Activated naive CD4-positive, alpha-beta T cell treated with anti-CD3 and anti-CD28 coated beads, Interleukin-2, amount 50 U/mL, for 24 hours (primary cell): ENCODE data around the gene FGF14.

Experiments used
- H3K27ac Mint-ChIP-seq: one replicate; pipeline ENCODE4 v1.8.0; 2021; ENCODE audit warnings: mild to moderate bottlenecking, mixed read lengths
- H3K27me3 Mint-ChIP-seq: one replicate; pipeline ENCODE4 v1.8.0; 2021; ENCODE audit warnings: mixed read lengths
- H3K36me3 Mint-ChIP-seq: one replicate; pipeline ENCODE4 v1.8.0; 2021; ENCODE audit warnings: mixed read lengths
- H3K4me1 Mint-ChIP-seq: one replicate; pipeline ENCODE4 v1.8.0; 2021; ENCODE audit warnings: mixed read lengths
- H3K4me3 Mint-ChIP-seq: one replicate; pipeline ENCODE4 v1.8.0; 2021; ENCODE audit warnings: mild to moderate bottlenecking, mixed read lengths
- H3K9me3 Mint-ChIP-seq: one replicate; pipeline ENCODE4 v1.8.0; 2021; ENCODE audit warnings: mixed read lengths

Gene FGF14

GRCh38 chr13:101738336-101738735 is 663.5 kb downstream of the FGF14 start:
- no peaks in the 10 kb centered on the region for H3K9me3 Mint-ChIP-seq
- H3K27me3 Mint-ChIP-seq, result no peaks in the 10 kb centered on the region
- peak overlapping the region; percentile 19 for H3K27ac Mint-ChIP-seq
- H3K36me3 Mint-ChIP-seq, result no peaks in the 10 kb centered on the region
- H3K4me1 Mint-ChIP-seq, result no peaks in the 10 kb centered on the region
- no peak overlapping the region for H3K4me3 Mint-ChIP-seq

- Mint-ChIP-seq H3K27me3 (peaks cover 1% of the 10 kb centered on the region), H3K36me3 (no peaks in the 10 kb centered on the region), H3K4me3 (no peak overlapping the region), H3K4me1 (no peaks in the 10 kb centered on the region), H3K9me3 (no peaks in the 10 kb centered on the region), H3K27ac (no peak overlapping the region)
These were observed 665.3 kb downstream of the FGF14 start for GRCh38 chr13:101736566-101736965.

GRCh38 chr13:101730420-101731000 is 671.3 kb downstream of the FGF14 start:
- Mint-ChIP-seq H3K4me3 (no peak overlapping the region), H3K27me3 (peaks cover 1% of the 10 kb centered on the region), H3K27ac (no peak overlapping the region), H3K4me1 (no peaks in the 10 kb centered on the region), H3K36me3 (no peaks in the 10 kb centered on the region), H3K9me3 (no peaks in the 10 kb centered on the region)

- no peaks in the 10 kb centered on the region for H3K4me1 Mint-ChIP-seq
- no peak overlapping the region for H3K4me3 Mint-ChIP-seq
- H3K27ac Mint-ChIP-seq, result no peak overlapping the region
- no peaks in the 10 kb centered on the region for H3K9me3 Mint-ChIP-seq
- H3K27me3 Mint-ChIP-seq, result peaks cover 3% of the 10 kb centered on the region
- no peaks in the 10 kb centered on the region for H3K36me3 Mint-ChIP-seq
These were observed 673.2 kb downstream of the FGF14 start for GRCh38 chr13:101728615-101729014.

GRCh38 chr13:101728021-101728420 is 673.8 kb downstream of the FGF14 start:
- no peaks in the 10 kb centered on the region for H3K9me3 Mint-ChIP-seq
- no peak overlapping the region for H3K4me3 Mint-ChIP-seq
- H3K4me1 Mint-ChIP-seq, result no peaks in the 10 kb centered on the region

GRCh38 chr13:101727118-101727517 is 674.7 kb downstream of the FGF14 start:
- no peak overlapping the region for H3K4me3 Mint-ChIP-seq
- no peaks in the 10 kb centered on the region for H3K4me1 Mint-ChIP-seq
- H3K9me3 Mint-ChIP-seq, result no peaks in the 10 kb centered on the region
- no peaks in the 10 kb centered on the region for H3K36me3 Mint-ChIP-seq
- H3K27ac Mint-ChIP-seq, result no peak overlapping the region
- H3K27me3 Mint-ChIP-seq, result peaks cover 5% of the 10 kb centered on the region

More at GRCh38 chr13:101728021-101728420, 673.8 kb downstream of the FGF14 start:
- no peak overlapping the region for H3K27ac Mint-ChIP-seq
- no peaks in the 10 kb centered on the region for H3K36me3 Mint-ChIP-seq
- H3K27me3 Mint-ChIP-seq, result peaks cover 4% of the 10 kb centered on the region

GRCh38 chr13:101726681-101727080 is 675.2 kb downstream of the FGF14 start:
- Mint-ChIP-seq H3K36me3 (no peaks in the 10 kb centered on the region), H3K9me3 (no peaks in the 10 kb centered on the region), H3K27me3 (peaks cover 6% of the 10 kb centered on the region), H3K4me3 (no peak overlapping the region), H3K27ac (no peak overlapping the region), H3K4me1 (no peaks in the 10 kb centered on the region)

GRCh38 chr13:101718496-101718895 is 683.4 kb downstream of the FGF14 start:
- Mint-ChIP-seq H3K9me3 (no peaks in the 10 kb centered on the region), H3K4me1 (no peaks in the 10 kb centered on the region), H3K27ac (no peak overlapping the region), H3K27me3 (peaks cover 7% of the 10 kb centered on the region), H3K4me3 (no peak overlapping the region), H3K36me3 (no peaks in the 10 kb centered on the region)

GRCh38 chr13:101717353-101717752 is 684.5 kb downstream of the FGF14 start:
- H3K4me1 Mint-ChIP-seq, result no peaks in the 10 kb centered on the region
- no peak overlapping the region for H3K4me3 Mint-ChIP-seq
- H3K36me3 Mint-ChIP-seq, result no peaks in the 10 kb centered on the region
- no peaks in the 10 kb centered on the region for H3K9me3 Mint-ChIP-seq
- H3K27ac Mint-ChIP-seq, result no peak overlapping the region
- H3K27me3 Mint-ChIP-seq, result peaks cover 4% of the 10 kb centered on the region

GRCh38 chr13:101714195-101714594 is 687.7 kb downstream of the FGF14 start:
- H3K9me3 Mint-ChIP-seq, result no peaks in the 10 kb centered on the region
- no peak overlapping the region for H3K27ac Mint-ChIP-seq
- no peak overlapping the region for H3K4me3 Mint-ChIP-seq
- no peaks in the 10 kb centered on the region for H3K36me3 Mint-ChIP-seq
- H3K27me3 Mint-ChIP-seq, result peaks cover 6% of the 10 kb centered on the region
- H3K4me1 Mint-ChIP-seq, result no peaks in the 10 kb centered on the region

- no peaks in the 10 kb centered on the region for H3K9me3 Mint-ChIP-seq
- H3K36me3 Mint-ChIP-seq, result no peaks in the 10 kb centered on the region
- H3K27me3 Mint-ChIP-seq, result peaks cover 6% of the 10 kb centered on the region
- H3K4me3 Mint-ChIP-seq, result no peak overlapping the region
- peaks cover 2% of the 10 kb centered on the region for H3K4me1 Mint-ChIP-seq
- no peak overlapping the region for H3K27ac Mint-ChIP-seq
These were observed 689.9 kb downstream of the FGF14 start for GRCh38 chr13:101712026-101712348.

- no peak overlapping the region for H3K4me3 Mint-ChIP-seq
- H3K9me3 Mint-ChIP-seq, result no peaks in the 10 kb centered on the region
- H3K27me3 Mint-ChIP-seq, result peaks cover 6% of the 10 kb centered on the region
- H3K27ac Mint-ChIP-seq, result no peak overlapping the region
- no peaks in the 10 kb centered on the region for H3K36me3 Mint-ChIP-seq
- peaks cover 7% of the 10 kb centered on the region for H3K4me1 Mint-ChIP-seq
These were observed 690.4 kb downstream of the FGF14 start for GRCh38 chr13:101711307-101712025.

- H3K27ac Mint-ChIP-seq, result no peak overlapping the region
- peaks cover 8% of the 10 kb centered on the region for H3K4me1 Mint-ChIP-seq
- no peak overlapping the region for H3K4me3 Mint-ChIP-seq
- H3K36me3 Mint-ChIP-seq, result no peaks in the 10 kb centered on the region
- H3K27me3 Mint-ChIP-seq, result peaks cover 6% of the 10 kb centered on the region
- no peaks in the 10 kb centered on the region for H3K9me3 Mint-ChIP-seq
These were observed 691.9 kb downstream of the FGF14 start for GRCh38 chr13:101709952-101710351.

GRCh38 chr13:101708115-101708514 is 693.7 kb downstream of the FGF14 start:
- Mint-ChIP-seq H3K9me3 (no peaks in the 10 kb centered on the region), H3K4me1 (peaks cover 8% of the 10 kb centered on the region), H3K27me3 (peaks cover 7% of the 10 kb centered on the region), H3K27ac (no peak overlapping the region), H3K4me3 (no peak overlapping the region), H3K36me3 (no peaks in the 10 kb centered on the region)

- Mint-ChIP-seq H3K27me3 (peaks cover 7% of the 10 kb centered on the region), H3K4me3 (no peak overlapping the region), H3K9me3 (no peaks in the 10 kb centered on the region), H3K27ac (no peak overlapping the region), H3K4me1 (peaks cover 8% of the 10 kb centered on the region), H3K36me3 (no peaks in the 10 kb centered on the region)
These were observed 694.2 kb downstream of the FGF14 start for GRCh38 chr13:101707659-101708058.

GRCh38 chr13:101706651-101707050 is 695.2 kb downstream of the FGF14 start:
- H3K4me1 Mint-ChIP-seq, result peaks cover 8% of the 10 kb centered on the region
- H3K27me3 Mint-ChIP-seq, result peaks cover 7% of the 10 kb centered on the region
- no peaks in the 10 kb centered on the region for H3K9me3 Mint-ChIP-seq
- H3K27ac Mint-ChIP-seq, result no peak overlapping the region
- no peak overlapping the region for H3K4me3 Mint-ChIP-seq
- no peaks in the 10 kb centered on the region for H3K36me3 Mint-ChIP-seq

- no peaks in the 10 kb centered on the region for H3K9me3 Mint-ChIP-seq
- no peak overlapping the region for H3K4me3 Mint-ChIP-seq
- H3K4me1 Mint-ChIP-seq, result peaks cover 8% of the 10 kb centered on the region
- no peaks in the 10 kb centered on the region for H3K36me3 Mint-ChIP-seq
- peaks cover 4% of the 10 kb centered on the region for H3K27me3 Mint-ChIP-seq
- no peak overlapping the region for H3K27ac Mint-ChIP-seq
These were observed 698.0 kb downstream of the FGF14 start for GRCh38 chr13:101703838-101704237.
